VCaP (cell line): ENCODE measurements around the gene TRMT44.
A peak's percentile ranks its signal among the peaks of the same experiment; 100 is the strongest.

Experiments
- H3K27ac ChIP-seq: fragments of 450-650 bp; 2 replicates; pipeline ENCODE4 v1.5.1; 2017
- TF ChIP-seq, protein P1 (sequence below): fragments of 450-650 bp; conservative IDR thresholded peaks from 2 replicates; pipeline ENCODE4 v1.5.1; 2017; ENCODE audit warnings: mild to moderate bottlenecking, moderate library complexity

The TRMT44 gene

DNA sequence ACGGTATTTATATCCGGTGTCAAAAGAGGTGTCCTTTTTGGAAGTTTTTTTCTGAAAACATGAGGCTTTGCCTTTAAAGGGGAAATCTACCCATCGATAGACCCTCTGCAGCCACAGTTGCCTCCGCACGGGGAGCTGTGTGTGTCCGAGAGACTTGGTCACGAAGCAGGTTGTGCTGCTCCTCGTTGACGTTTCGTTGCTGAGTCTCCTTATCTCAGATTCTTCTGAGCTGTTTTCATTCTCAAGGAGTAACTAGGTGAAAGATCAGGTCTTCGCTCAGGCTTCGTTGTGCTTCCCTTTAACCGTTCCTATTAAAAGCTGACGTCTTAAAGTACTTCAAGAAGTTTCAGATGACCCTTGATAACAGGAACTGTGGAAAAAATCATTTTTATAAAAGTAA, 23.8 kb downstream of the TRMT44 start:
- TF ChIP-seq, protein P1, sequence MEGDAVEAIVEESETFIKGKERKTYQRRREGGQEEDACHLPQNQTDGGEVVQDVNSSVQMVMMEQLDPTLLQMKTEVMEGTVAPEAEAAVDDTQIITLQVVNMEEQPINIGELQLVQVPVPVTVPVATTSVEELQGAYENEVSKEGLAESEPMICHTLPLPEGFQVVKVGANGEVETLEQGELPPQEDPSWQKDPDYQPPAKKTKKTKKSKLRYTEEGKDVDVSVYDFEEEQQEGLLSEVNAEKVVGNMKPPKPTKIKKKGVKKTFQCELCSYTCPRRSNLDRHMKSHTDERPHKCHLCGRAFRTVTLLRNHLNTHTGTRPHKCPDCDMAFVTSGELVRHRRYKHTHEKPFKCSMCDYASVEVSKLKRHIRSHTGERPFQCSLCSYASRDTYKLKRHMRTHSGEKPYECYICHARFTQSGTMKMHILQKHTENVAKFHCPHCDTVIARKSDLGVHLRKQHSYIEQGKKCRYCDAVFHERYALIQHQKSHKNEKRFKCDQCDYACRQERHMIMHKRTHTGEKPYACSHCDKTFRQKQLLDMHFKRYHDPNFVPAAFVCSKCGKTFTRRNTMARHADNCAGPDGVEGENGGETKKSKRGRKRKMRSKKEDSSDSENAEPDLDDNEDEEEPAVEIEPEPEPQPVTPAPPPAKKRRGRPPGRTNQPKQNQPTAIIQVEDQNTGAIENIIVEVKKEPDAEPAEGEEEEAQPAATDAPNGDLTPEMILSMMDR: no peak
- no peak overlapping the region for H3K27ac ChIP-seq

DNA sequence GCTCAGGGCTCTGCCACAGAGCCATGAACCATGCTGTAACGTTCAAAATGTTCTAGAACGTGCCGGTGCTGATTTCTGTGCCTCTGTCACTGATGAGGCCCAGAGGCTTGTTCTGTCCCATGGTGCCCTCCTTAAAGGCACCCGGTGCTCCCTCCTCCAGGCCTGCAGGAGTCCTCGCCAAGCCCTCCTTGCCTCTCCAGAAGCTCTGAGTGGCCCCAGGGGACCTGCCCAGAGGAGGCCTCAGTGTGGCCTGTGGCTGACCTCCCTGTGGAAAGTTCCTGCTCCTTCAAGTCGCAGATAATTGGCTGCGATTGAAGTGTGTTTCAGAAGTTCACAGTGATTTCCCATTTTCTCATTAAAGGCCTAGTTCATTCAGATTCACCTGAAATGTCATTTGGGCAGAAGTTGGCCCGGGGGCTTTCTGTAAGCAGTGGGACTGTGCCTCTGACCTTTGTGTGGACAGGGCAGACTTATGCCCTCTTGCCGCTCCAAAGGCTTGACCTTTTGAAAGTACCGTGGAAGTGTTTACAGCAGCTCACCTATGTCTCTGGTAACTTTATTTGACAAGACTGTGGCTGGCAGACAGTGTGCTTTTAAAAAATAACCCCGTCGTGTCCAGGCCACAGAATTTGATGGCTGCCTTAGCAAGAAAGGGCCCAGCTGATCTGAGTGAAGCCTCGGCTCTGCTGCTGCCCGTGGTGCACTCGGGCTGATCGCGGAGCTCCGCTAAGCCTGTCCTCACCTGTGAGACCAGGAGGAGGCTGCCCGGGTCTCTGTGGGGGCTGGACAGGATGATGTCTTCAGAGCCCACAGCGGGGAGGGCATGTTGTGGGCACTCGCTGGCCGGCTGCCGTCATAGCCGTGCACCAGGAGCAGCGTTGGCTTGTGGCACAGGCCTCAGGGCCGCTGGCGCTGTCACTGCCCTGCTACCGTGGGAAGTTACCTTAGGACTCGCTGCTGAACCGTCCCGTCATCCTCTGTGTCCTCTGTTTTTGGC, 25.3 kb downstream of the TRMT44 start:
- TF ChIP-seq, protein P1: no peak
- no peak overlapping the region for H3K27ac ChIP-seq

DNA sequence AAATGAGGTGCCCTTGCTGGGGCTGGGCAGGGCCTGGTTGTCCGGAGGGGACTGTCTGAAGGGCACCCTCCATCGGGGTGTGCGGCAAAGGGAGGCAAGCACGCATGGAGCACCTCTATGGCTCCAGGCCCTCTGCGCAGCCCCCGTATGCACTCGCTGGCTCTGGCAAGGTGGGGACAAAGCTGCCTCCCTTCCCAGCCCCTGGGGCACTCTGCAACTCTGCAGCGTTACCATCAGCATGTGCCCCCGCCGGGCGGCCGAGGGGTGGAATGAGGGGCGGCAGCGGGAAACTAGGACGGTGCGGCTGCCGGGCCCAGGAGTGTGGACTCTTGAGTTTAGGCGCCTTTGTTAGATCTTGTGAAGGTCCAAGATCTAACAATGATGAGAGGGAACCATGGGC, 26.4 kb downstream of the TRMT44 start:
- TF ChIP-seq, protein P1: no peak
- no peak overlapping the region for H3K27ac ChIP-seq

DNA sequence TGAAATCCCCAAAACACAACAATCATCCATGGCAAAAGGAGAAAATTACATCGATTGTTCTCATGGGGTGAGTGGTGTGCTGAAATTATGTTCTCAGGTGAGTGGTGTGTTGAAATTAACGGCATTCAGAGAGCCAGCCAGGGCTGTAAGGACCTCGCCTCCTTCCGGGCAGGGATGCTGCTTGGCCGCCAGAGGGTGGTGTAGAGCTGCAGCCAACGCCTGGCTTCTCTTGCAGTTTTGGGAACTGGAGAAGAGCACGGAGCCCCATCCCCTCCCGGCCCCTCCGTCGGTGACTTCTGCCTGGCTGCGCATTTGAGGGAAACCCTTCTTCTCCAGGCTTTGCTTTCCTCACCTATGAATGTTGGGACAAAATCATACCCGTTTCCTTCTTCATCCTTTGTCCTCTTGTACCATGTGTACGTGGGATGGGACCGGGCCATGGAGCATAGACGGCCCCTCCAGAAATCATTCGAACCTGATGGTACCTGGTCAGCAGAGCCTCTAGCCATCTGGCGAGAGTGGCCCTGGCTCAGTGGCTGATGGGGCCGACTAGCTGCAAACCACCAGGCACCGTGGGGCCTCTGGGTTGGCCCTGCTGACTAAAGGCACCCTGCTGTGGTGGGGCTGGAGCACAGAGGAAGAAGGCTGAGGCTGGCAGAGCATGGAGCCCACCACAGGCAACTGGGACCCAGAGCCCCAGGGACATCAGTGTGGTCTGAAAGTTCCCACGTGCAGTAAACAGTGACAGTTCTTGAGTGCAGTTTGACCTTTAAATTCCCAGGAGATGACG, 28.4 kb downstream of the TRMT44 start:
- TF ChIP-seq, protein P1: peak; percentile 97
- no peak overlapping the region for H3K27ac ChIP-seq

- TF ChIP-seq, protein P1: no peak
- H3K27ac ChIP-seq: no peak overlapping the region
Measured at GRCh38 chr4:8469550-8469949, 29.0 kb downstream of the TRMT44 start.

DNA sequence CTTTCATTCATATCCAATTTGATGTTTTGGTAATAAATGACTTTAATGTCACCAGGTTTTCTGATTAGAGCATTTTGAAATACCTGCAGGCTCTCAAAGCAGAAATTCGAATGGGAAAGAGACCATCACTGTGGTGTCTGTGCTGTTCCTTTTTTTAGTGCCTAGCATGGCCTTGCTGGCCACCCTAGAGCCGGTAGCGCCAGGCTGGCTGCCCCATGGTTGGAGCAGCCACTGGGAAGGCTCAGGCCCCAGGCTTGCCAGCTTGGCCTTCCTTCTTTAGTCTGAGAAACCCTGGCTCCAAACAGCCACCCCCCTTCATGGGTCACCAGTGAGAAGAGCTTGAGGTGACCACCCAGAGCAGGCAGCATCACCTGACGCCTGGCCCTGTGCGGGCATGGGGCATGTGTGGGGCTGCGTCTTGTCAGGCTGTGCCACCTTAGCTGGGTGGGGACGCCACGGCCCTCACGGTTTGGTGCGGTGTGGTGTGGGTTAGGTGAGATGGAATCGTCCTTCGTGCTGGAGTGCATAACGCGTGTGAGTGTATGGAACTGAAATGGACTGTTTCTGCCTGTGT, 30.0 kb downstream of the TRMT44 start:
- H3K27ac ChIP-seq: no peak overlapping the region
- TF ChIP-seq, protein P1: no peak
